Inflammatory macrophage treated with lipopolysaccharide for 1 hour (primary cell): Measurements from ENCODE around the gene NDUFS6.

Experiments used
- DNase-seq, 2 donors: peaks; one replicate each; pipeline ENCODE4 v3.0.0-alpha.2; 2020 to 2022

NDUFS6 gene

GRCh38 chr5:1819458-1819857, 18.3 kb downstream of the NDUFS6 start:
- no peak for DNase-seq

- no peak for DNase-seq
Measured at GRCh38 chr5:1820381-1820780, 19.2 kb downstream of the NDUFS6 start.

- no peak for DNase-seq
Measured at GRCh38 chr5:1820926-1821325, 19.7 kb downstream of the NDUFS6 start.

GRCh38 chr5:1821862-1822261, 20.7 kb downstream of the NDUFS6 start:
- DNase-seq = no peak

GRCh38 chr5:1823381-1824034, 22.3 kb downstream of the NDUFS6 start:
- DNase-seq = no peak

- DNase-seq = no peak
Measured at GRCh38 chr5:1824109-1824821, 23.1 kb downstream of the NDUFS6 start.

GRCh38 chr5:1824903-1825841, 24.0 kb downstream of the NDUFS6 start:
- no peak for DNase-seq

GRCh38 chr5:1826235-1826980, 25.2 kb downstream of the NDUFS6 start:
- DNase-seq = no peak

GRCh38 chr5:1827025-1827885, 26.0 kb downstream of the NDUFS6 start:
- no peak for DNase-seq

- DNase-seq = no peak
Measured at GRCh38 chr5:1827886-1828397, 26.7 kb downstream of the NDUFS6 start.

- no peak for DNase-seq
Measured at GRCh38 chr5:1830571-1831228, 29.5 kb downstream of the NDUFS6 start.

- DNase-seq = no peak
Measured at GRCh38 chr5:1831257-1831656, 30.1 kb downstream of the NDUFS6 start.

- DNase-seq = no peak
Measured at GRCh38 chr5:1831677-1832313, 30.6 kb downstream of the NDUFS6 start.

GRCh38 chr5:1832511-1833250, 31.5 kb downstream of the NDUFS6 start:
- DNase-seq = no peak

- no peak for DNase-seq
Measured at GRCh38 chr5:1833264-1834021, 32.2 kb downstream of the NDUFS6 start.

- no peak for DNase-seq
Measured at GRCh38 chr5:1834022-1834551, 32.9 kb downstream of the NDUFS6 start.

GRCh38 chr5:1834721-1835429, 33.7 kb downstream of the NDUFS6 start:
- DNase-seq = no peak

GRCh38 chr5:1835431-1835830, 34.2 kb downstream of the NDUFS6 start:
- DNase-seq = no peak
